ENCODE data around the gene ARF1. TPM values are rescaled to one million over a fixed set of nuclear protein-coding genes. Genes with fewer than 3 reads are reported as not detected.

The ARF1 gene
- total RNA-seq (2021) (431 and 595 TPM in 2 replicates), Bru-seq, nascent RNA (percentile 98 among the genes with signal in this experiment), BruChase-seq, experiment 1, labeled RNA remaining after a 2-hour chase (percentile 97 among the genes with signal in this experiment), BruChase-seq, experiment 2, labeled RNA remaining after a 6-hour chase (percentile 99 among the genes with signal in this experiment)
- long read RNA-seq, transcript ARF1-213 (5 exons, 1,972 nt) = minor isoform, 40 of 1,562 reads
- long read RNA-seq, transcript ARF1-201 (5 exons, 1,888 nt) = major isoform, 1,388 of 1,562 reads
- long read RNA-seq, partial matches to known transcripts = 64 of 1,562 reads
- long read RNA-seq, other reads (novel, unspliced or antisense) = 63 of 1,562 reads

DNA sequence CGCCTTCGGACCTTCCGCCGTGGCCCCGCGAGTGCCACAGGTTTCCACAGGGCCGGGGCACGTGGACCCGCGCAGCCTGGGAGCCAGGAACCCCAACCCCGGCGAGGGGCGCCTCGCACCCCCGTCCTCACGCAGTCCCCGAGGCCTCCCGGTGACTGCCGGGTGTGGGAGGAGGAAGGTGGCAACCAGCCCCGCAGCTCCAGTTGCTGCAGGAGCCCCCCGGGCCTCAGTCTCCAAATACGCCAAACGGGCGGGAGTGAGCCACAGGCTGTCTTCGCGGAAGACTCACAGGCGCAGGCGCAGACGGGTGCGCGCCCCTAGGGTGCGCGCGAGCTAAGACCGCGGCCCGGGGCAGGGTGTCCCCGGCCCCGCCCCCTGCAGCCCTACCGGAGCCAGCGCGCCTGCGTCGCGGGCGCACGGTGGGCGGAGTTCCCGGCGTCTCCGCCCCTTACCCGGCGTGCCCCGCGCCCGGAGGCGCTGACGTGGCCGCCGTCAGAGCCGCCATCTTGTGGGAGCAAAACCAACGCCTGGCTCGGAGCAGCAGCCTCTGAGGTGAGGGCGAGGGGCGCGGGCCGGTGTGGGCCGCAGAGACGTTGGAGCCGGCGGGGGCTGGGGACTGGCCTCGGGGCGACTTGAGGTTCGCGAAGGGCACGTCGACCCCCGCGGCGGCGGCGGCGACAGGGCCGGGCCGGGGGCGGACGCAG, at the start of gene ARF1:
TSS of gene ARF1 (plus strand) at position 495 of the 704 bp plus-strand sequence. CDS start 14,407 bp downstream, outside the sequence.
- intact Hi-C loops (cut with micrococcal nuclease; ENCODE audit: unreplicated experiment) = loop anchor here (1.0 to 5.0 kb wide), 3 partner anchors 37 to 320 kb away; partner anchors contain the start of gene WNT3A

GRCh38 chr1:228033376-228033775, 49.1 kb upstream of the ARF1 start:
- TF ChIP-seq, protein P1, sequence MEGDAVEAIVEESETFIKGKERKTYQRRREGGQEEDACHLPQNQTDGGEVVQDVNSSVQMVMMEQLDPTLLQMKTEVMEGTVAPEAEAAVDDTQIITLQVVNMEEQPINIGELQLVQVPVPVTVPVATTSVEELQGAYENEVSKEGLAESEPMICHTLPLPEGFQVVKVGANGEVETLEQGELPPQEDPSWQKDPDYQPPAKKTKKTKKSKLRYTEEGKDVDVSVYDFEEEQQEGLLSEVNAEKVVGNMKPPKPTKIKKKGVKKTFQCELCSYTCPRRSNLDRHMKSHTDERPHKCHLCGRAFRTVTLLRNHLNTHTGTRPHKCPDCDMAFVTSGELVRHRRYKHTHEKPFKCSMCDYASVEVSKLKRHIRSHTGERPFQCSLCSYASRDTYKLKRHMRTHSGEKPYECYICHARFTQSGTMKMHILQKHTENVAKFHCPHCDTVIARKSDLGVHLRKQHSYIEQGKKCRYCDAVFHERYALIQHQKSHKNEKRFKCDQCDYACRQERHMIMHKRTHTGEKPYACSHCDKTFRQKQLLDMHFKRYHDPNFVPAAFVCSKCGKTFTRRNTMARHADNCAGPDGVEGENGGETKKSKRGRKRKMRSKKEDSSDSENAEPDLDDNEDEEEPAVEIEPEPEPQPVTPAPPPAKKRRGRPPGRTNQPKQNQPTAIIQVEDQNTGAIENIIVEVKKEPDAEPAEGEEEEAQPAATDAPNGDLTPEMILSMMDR (conservative IDR thresholded peaks at IDR 0.05) = no peak
- TF ChIP-seq EZH2 (IDR thresholded peaks at IDR 0.05; ENCODE audit: low read depth) = no peak
- Histone ChIP-seq H3K4me2 (no peak overlapping the region), H3K4me3 (no peak overlapping the region), H3K27me3 (ENCODE audit: insufficient read depth, low read depth) (no peaks in the 10 kb centered on the region), H3K9me3 (ENCODE audit: insufficient read depth, low read depth) (no peaks in the 10 kb centered on the region), H3K36me3 (ENCODE audit: low read depth) (no peaks in the 10 kb centered on the region), H3K9me2 (ENCODE audit: insufficient read depth) (no peaks in the 10 kb centered on the region), H4K20me1 (ENCODE audit: insufficient read depth) (no peaks in the 10 kb centered on the region), H3K27ac (no peak overlapping the region), H2AFZ (no peak overlapping the region), H3K79me2 (ENCODE audit: low read depth) (no peaks in the 10 kb centered on the region), H3K4me1 (replicated peaks; ENCODE audit: insufficient read depth) (no peaks in the 10 kb centered on the region), H3F3A (ENCODE audit: insufficient read depth, low read depth) (peaks cover 4% of the 10 kb centered on the region; the same call in 1 of the 2 replicates)
- POLR2A ChIA-PET (ENCODE audit: unreplicated experiment) = interaction anchor here (0.6 kb wide), 1 partner anchor 96 kb away, joined by 8 read pairs; no protein-coding TSS in a partner anchor
- CTCF ChIA-PET = no interaction called here
- DNase-seq = no peak
- no TSS peak for BruUV-seq (replicated peaks)
- intact Hi-C loops (cut with micrococcal nuclease; ENCODE audit: unreplicated experiment) = no loop called here

More for the DNA sequence above, at the start of gene ARF1:
- peak within 1 kb of the TSS; percentile 100 for H3K4me2 ChIP-seq
- TF ChIP-seq, protein P1 (conservative IDR thresholded peaks at IDR 0.05) = no peak
- TF ChIP-seq EZH2 (IDR thresholded peaks at IDR 0.05; ENCODE audit: low read depth) = no peak
- peaks cover 45% of the 10 kb centered on the region for H4K20me1 ChIP-seq (ENCODE audit: insufficient read depth)
- peaks cover 17% of the 10 kb centered on the region for H3K36me3 ChIP-seq (ENCODE audit: low read depth)
- H3K4me1 ChIP-seq (replicated peaks; ENCODE audit: insufficient read depth) = peaks cover 39% of the 10 kb centered on the region
- H3K4me3 ChIP-seq = peak within 1 kb of the TSS; percentile 100
- ChIA-PET POLR2A (ENCODE audit: unreplicated experiment) (interaction anchor here (0.5 to 0.9 kb wide), 7 partner anchors 20 to 1143 kb away, joined by 3 to 5 read pairs (median 4); no protein-coding TSS in a partner anchor), CTCF (interaction anchor here (0.5 to 0.9 kb wide), 2 partner anchors 76 to 77 kb away, joined by 3 to 10 read pairs; no protein-coding TSS in a partner anchor)
- H3K79me2 ChIP-seq (ENCODE audit: low read depth) = peaks cover 78% of the 10 kb centered on the region
- no peaks in the 10 kb centered on the region for H3K9me3 ChIP-seq (ENCODE audit: insufficient read depth, low read depth)
- peak; percentile 70 to 95 for DNase-seq
- no TSS peak for BruUV-seq (replicated peaks)
- H3K27me3 ChIP-seq (ENCODE audit: insufficient read depth, low read depth) = no peaks in the 10 kb centered on the region
- H3F3A ChIP-seq (ENCODE audit: insufficient read depth, low read depth) = peaks cover 41% of the 10 kb centered on the region; the same call in 1 of the 2 replicates
- peak within 1 kb of the TSS; percentile 91 for H2AFZ ChIP-seq
- H3K27ac ChIP-seq = peak within 1 kb of the TSS; percentile 78
- no peaks in the 10 kb centered on the region for H3K9me2 ChIP-seq (ENCODE audit: insufficient read depth)

GRCh38 chr1:228034954-228035837, 47.3 kb upstream of the ARF1 start:
- Histone ChIP-seq H3K4me2 (no peak overlapping the region), H3K4me3 (no peak overlapping the region), H3K79me2 (ENCODE audit: low read depth) (no peaks in the 10 kb centered on the region), H3K9me3 (ENCODE audit: insufficient read depth, low read depth) (no peaks in the 10 kb centered on the region), H3K4me1 (replicated peaks; ENCODE audit: insufficient read depth) (no peaks in the 10 kb centered on the region), H3F3A (ENCODE audit: insufficient read depth, low read depth) (peaks cover 4% of the 10 kb centered on the region; the same call in 1 of the 2 replicates), H4K20me1 (ENCODE audit: insufficient read depth) (no peaks in the 10 kb centered on the region), H3K27me3 (ENCODE audit: insufficient read depth, low read depth) (no peaks in the 10 kb centered on the region), H2AFZ (no peak overlapping the region), H3K36me3 (ENCODE audit: low read depth) (no peaks in the 10 kb centered on the region), H3K9me2 (ENCODE audit: insufficient read depth) (no peaks in the 10 kb centered on the region), H3K27ac (no peak overlapping the region)
- no TSS peak for BruUV-seq (replicated peaks)
- DNase-seq = no peak
- POLR2A ChIA-PET (ENCODE audit: unreplicated experiment) = no interaction called here
- CTCF ChIA-PET = no interaction called here
- TF ChIP-seq, protein P1 (conservative IDR thresholded peaks at IDR 0.05) = no peak
- no peak for TF ChIP-seq EZH2 (IDR thresholded peaks at IDR 0.05; ENCODE audit: low read depth)
- intact Hi-C loops (cut with micrococcal nuclease; ENCODE audit: unreplicated experiment) = no loop called here

All from PC-9 (cell line).